Activated naive CD4-positive, alpha-beta T cell treated with anti-CD3 and anti-CD28 coated beads, Interleukin-2, amount 50 U/mL, for 16 hours (primary cell): Measurements from ENCODE around the gene FGF18.

ENCODE experiments used
- DNase-seq: peaks from one replicate; pipeline ENCODE4 v3.0.0-alpha.2; 2020

The FGF18 gene

DNA sequence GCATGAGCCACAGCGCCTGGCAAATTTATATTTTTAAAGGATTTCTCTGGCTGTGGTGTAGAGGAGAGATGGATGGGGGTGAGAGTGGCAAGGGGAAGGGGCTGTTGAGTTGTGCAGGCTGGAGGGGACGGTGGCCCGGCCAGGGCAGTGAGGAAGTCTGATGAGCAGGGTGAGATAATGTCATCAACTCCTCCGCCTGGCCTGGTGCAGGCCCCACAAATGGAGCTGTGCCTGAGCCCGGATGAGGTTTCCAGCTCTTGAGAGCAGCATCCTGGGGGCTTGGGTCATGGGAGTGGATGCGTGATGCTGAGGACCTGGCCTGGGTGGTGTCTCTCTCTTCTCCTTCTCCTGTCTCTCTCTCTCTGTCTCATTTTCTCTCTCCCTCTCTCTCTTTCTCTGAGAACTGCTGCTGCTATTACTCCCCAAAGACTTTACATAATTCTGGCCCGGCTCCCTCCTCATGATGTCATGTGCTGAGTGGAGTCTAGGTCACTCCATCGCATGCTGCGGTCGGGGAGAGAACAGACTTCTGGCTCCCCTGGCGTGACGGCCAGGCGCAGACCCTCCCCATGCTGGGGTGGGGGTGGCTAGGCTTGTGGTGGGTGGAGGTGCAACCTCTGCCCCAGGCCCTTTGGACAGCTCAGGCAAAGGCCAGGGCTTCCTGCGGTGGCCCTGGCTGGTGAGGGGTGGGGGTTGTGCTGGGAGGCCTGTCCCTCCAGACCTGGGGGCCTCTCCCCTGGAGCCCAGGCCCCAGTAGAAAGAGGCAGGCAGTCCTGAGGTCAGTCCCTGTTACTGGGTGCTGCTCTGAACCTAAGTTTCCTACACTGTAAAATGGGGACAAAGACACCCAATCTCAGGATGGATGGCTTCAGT is 26.4 kb downstream of the FGF18 start:
- DNase-seq = no peak

DNA sequence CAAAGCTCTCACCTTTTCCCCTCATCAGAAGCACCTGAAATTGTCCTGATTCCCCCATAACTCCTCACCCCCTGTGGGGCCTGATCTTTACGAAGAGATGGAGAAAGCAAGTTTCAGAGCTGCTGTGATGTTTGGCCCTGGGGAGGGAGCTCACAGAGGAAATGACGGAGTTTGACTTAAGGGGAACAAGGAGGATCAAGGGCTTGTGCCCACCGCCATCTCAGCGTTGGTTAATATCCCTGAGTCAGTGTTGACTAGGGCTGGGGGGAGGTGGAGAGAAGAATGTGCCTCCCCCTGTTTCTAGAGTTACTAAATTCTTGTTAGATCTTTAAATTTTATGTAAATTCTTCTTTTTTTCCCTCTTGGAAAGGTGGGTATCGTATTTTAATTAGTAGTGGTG is 27.8 kb downstream of the FGF18 start:
- DNase-seq = no peak

DNA sequence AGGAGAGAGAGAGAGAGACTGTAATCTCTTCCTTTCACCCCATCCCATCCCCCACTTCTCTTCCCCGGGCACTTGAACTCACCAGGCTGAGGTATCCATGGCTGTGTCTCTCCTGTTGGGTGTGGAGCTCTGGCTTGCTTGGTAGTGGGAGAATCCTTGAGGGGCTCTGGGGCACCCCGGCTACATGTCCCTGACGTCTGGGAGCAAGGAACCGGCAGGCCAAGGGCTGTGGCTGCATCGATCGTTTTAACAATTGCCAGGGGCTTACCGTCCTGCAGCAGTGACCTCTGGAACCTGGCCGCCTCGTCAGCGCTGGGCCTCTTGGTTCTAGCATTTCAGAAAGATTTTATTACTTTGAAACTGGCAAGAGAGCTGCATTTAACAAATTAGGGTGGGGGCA is 30.0 kb downstream of the FGF18 start:
- DNase-seq = no peak

DNA sequence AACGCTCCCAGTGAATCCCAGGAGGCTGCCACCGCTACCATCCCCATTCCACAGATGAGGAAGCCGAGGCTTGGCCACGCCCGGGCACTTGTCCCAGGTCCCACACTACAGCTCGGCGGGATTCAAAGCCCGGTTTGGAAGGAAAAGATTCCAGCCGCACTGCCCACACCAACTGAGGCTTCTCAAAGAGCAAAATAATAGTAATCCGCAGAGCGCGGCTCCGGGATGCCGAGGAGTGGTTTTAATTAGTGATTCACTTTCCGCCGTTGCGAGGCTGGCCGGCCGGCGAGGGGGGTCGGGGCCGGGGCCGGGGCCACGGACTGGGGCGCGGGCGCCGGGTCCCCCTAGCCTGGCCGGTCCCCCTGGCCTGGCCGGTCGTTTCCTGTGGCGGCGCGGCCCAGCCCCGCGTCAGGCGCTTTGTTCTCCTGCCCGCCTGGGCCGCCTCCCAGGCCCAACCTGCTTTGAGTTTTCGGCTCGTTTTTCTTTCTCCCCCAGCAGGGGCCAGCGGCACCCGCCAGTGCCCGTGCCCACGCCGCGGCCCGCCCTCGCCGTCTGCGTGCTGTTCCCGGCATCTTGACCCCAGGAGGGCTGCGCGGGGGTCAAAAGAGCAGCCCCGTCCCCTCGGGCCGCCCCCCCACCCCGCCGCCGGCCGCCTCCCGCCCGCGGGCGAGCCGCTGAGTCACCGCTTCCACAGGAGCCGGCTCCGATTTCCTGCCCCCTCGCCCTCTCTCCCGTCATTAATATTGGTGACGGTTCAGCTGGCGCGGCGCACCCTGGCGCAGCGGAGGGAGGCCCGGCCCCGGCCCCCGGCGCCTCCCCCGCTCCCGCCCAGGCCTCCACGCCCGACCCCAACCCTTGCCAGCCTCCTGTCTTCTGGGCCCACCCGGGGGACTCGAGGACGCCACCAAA is 31.2 kb downstream of the FGF18 start:
- DNase-seq = no peak

DNA sequence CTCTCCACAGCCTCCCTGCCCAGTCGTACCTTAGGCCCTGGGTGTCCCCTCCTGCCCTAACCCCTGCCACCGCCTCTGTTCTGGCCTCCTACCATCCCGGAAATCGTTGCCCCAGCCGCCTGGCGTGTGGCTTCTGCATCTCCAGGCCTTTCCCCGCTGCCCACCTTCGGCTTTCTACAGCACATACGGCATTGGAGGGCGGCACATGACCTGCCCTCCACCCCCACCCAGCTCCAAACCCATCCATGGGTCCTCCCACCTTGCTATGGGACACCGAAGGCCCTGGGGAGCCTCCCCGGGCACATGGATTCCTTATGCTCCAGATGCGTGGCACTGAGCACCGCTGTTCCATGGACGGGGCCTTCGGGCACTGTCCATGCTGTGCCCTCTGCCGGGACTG is 32.0 kb downstream of the FGF18 start:
- no peak for DNase-seq

DNA sequence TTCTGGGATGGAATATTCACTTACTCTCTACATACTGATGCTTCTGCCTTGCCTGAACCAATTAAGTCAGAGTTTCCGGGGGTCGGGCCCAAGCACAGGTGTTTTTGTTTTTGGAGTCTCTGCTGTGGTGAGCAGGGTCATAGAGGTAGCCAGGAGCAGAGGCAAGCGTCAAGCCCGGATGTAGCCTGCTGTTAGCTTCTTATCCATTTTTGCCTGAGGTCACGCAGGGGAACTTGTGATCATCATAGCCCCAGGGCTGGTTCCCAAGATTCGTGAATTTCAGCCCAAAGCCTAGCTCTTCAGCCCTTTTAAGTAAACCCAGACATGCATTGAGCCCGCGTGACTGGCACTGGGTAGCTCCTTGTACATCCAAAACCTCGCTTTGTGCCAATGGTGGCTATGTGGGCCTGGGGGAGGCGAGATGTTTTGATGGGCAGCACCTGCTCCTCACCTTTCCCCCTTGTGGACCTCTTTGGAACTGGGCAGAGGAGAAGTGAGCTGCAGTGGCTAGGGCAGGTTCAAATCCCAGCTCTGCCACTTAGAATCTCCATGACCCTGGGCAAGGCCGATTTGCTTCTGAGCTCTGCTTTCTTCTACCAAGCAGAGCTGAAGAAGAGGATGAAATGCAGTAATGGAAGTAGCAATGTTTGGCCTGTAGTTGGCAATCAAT is 33.7 kb downstream of the FGF18 start:
- DNase-seq = no peak

DNA sequence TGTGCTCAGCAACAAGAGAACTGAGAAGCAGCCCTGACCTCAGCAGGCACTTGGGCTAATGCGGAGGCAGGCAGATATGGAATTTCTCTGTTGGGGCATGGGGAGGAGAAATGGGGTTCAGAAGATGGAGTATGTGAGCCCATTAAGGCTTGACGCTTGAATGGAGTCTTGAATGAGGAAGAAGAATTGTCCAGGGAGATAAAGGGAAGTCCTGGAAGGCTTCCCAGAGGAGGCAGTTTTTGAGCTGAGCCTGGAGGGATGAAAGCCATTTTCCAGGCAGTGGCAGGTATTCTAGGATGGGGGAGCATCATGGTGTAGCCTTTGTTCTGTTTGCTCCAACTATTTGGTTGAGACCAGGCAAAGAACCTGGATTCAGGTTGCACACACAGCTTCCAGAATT is 34.5 kb downstream of the FGF18 start:
- no peak for DNase-seq

DNA sequence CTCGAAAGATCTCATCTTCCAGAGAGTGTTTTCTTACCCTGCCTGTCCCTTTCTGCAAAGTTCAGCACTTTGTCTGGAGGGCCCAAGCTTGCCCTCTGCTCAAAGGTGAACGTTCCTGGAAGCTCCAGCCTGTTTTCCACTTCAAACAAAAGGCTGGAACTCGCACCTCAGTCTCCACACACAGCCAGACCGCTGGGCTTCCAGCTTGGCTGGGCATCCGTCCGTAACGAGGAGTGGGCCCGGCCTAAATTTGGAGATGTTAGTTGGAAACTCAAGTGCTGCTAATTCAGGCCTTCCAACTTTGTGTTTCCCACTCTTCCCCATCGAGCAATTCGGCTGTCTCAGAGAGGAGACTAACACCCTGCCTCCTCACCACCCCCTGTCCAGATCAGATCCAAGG is 35.1 kb downstream of the FGF18 start:
- DNase-seq = no peak

DNA sequence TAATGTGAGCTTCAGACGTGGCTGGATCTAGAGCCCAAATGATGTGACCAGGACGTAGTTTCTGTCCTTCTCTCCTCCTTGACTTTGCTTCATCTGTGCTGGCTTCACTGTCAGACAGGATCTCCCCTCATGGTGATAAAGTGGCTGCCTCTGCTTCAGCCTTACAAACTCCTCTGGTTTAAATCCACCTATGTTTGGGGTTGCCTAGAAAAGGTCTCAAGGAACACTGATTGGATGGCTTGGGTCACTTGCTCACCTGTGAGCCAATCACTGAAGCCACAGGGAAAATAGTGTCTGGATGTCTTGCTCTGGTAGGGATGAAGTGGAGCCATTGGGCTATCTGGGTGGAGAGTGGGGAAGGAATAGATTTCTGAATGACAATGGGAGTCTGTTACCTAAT is 36.1 kb downstream of the FGF18 start:
- DNase-seq = no peak

DNA sequence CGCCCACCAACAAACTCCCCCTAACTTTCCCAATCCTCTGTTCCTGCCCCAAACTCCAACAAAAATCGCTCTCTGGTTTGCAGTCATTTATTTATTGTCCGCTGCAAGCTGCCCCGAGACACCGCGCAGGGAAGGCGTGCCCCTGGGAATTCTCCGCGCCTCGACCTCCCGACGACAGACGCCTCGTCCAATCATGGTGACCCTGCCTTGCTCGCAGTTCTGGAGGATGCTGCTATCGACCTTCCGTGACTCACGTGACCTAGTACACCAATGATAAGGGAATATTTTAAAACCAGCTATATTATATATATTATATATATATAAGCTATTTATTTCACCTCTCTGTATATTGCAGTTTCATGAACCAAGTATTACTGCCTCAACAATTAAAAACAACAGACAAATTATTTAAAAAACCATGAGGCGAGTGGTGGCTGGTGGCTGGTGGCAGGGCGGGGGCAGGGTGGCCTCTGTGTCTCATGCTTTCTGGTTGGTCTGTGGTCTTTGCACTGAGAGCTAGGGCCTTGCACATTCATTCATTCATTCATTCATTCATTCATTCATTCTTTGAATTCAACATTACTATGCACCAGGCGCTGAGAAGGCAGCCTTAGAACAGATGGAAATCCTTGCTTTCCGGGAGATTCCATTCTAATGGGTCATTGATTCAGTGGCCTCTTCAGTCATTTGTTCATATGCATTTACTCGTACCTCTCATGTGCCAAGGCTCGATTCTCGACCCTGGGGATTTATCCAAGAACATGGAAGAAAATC is 37.9 kb downstream of the FGF18 start:
- DNase-seq = no peak

DNA sequence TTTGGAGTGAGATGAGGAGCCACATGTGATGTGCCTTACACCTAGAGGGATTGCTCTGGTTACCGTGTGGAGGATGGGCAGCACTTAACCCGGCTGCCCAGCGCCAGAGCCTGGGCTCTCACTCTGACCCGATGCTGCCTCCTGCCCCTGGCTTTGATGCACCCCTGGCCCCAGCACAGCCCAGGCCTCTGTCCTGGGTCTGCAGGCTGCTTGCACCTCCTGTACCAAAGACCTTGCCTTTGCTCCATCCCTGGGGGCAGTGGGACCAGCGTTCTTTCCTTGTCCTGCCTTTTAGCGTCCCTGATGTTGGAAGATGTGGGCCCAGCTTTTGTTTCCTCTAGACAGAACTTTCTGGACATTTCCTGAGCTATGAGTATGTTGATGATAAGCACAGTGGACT is 40.4 kb downstream of the FGF18 start:
- no peak for DNase-seq

DNA sequence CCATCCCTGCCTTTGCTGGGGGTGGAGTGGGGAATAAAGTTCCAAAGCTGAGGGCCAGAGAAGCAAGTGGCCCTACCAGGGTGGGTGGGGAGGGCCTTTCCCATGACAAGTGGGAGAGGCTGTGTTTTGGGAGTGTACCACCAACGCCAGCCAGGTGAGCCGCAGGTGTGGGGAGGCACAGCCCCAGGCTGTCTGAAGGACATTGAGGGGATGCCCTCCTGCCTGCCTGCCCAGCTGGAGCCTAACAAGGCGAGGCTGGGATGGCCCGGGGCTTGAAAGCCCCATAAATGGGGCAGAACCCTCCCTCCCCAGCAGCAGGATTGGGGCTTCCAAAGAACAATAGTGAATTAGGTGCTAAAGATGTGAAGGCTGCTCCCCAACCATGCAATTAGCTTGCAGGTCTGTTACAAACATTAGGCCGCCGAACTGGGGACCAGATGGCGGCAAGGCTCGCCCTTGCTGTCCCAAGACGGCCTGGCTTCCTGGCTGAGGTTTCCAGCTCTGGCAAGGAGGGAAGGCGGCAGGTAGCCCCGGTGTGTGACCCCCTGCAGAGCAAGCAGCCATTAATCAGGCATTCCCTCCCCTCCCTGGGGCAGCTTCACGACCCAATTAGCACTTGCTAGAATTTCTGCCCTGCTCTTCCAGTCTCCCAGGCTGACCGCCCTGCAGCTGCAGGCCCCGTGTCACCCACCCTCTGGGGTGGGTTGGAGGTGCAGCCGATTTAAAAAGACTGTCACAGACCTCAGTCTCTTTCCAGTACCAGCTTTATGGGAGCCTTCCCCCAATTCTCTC is 42.9 kb downstream of the FGF18 start:
- DNase-seq = no peak

DNA sequence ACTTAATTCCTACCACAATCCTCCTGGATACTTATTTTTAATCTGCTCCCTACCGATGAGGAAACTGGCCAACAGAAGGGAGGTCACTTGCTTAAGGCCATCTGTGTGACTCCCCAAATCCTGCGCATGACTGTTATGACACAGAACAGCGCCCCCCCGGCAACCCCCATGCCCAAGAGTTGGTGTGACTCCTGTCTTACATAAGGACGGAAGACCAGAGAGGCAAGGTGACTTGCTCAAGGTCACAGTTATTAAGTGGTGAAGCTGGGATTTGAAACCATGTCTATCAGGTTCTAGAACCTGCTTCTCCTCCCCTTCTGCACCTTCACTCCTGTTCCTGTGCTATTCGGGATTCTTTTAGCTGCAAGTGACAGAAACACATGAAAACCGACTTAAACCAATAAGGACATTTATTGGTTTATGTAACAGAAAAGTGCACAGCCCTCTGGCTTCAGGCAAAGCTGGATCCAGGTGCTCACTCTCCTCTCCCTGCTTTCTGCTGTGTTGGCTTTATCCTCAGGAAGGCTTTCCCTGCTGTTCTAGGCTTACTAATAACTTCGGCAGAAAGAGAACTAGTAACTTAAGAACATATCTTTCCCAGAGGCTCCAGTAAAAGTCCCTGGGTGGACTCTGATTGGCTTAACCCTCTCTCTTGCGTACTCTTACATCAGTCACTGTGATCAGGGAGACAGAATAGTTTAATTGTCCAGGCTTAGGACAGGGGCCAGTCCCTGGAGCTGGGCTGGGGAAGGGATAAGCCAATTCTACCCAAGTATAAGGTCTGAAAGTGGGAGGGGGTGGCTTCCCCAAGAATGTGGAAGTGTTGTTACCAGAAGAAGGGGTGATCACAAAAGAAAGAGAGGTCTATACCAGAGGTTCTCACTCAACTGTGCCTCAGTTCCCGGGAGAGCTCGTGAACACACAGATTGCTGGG is 43.7 kb downstream of the FGF18 start:
- no peak for DNase-seq

DNA sequence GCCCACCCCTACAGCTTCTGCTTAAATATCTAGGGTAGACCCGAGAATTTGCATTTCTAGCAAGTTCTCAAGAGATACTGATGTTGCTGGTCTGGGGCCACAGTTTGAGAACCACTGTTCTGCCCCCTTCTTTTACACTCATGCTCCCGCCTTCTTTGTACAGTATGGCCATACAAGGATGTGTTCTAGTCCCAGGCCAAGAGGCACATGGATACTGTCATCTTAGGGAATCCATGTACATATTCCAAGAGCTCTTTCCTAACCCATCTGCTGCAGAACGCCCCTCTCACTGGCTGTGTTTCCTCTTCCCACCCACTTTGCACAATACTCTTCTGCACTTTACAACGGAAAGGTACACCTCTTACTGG is 44.4 kb downstream of the FGF18 start:
- no peak for DNase-seq

DNA sequence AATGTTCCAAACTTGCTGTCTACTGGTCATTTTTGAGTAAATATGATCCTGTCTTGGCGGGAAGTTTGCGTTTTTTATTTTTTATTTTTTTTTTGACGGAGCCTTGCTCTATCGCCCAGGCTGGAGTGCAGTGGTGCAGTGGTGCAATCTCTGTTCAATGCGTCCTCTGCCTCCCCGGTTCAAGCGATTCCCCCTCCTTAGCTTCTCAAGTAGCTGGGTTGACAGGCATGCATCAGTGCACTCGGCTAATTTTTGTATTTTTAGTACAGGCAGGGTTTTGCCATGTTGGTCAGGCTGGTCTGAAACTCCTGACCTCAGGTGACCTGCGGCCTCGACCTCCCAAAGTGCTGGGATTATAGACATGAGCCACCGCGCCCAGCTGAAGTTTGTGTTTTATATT is 45.4 kb downstream of the FGF18 start:
- no peak for DNase-seq

DNA sequence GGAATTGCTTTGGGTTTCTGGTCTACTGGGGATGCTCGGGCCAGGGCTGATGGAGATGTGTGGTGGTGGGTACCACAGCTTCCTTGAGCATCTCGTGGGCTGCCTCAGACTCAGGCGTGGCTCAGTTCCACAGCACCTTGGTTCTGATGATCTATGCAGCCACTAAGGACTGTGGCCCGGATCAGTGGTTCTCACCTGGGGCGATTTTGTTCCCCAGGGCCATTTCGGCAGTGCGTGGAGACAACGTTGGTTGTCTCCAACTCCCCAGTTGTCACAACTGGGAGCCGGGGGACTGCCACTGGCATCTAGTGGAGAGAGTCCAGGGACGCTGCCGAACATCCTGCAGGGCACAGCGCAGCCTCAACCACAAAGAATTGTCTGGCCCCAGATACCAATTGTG is 47.7 kb downstream of the FGF18 start:
- no peak for DNase-seq

DNA sequence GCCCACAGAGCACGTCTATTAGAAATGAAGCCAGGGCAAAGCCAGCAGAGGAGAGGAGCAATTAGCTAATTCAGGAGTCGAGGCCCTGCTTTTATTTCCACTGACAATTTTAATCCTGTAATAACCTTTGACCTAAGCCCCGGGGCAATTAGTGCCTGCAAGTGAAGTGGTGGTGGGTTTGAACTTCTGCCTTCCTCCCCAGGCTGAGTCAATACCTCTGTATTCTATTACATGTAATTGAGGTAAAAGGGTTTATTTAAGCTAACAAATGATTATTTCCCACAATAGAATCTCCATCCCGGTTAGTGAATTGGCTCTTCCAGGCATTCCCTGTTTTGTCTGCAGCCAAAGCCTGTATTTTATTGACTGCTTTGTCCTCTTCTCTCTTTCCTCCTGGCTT is 49.9 kb downstream of the FGF18 start:
- DNase-seq = no peak

DNA sequence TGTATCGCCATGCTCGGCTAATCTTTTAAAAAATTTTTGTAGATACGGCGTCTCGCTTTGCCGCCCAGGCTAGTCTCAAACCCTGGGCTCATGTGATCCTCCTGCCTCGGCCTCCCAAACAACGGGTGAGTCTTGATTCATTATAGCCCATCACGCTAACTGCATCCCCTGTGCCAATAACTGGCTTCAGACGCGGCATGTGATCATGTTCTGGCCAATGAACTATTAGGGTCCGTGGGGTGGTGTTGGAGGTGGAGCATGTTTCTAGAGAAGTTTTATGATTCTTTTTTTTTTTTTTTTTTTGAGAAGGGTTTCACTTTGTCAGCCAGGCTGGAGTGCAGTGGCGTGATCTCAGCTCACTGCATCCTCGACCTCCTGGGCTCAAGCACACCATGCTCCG is 51.0 kb downstream of the FGF18 start:
- no peak for DNase-seq

DNA sequence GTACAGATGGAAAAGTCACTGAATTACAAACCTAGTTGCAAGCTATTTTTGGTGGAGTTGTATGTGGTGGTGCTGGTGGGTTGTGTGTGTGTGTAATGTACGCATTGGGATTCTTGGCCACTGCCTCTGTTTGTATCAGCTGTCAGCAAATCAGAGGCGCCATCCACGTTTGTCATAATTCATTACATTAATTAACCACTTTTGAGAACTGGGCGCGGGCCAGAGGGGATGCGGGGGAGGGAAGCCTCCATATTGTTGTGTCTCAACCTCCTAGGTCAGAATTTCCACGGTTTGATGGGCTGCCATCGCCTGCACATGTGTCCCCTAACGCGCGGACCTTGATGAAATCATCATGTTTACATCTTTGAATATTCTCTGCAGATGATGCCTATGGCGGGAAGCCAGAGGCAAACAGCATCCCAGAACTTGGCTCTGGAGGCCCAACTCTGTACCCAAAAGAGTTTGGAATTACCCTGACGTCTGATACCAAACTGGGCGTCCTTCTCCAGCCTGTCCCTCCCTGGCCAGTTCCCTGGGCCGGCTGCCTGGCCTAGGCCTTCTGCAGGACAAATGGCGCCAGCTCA is 54.9 kb downstream of the FGF18 start:
- no peak for DNase-seq

DNA sequence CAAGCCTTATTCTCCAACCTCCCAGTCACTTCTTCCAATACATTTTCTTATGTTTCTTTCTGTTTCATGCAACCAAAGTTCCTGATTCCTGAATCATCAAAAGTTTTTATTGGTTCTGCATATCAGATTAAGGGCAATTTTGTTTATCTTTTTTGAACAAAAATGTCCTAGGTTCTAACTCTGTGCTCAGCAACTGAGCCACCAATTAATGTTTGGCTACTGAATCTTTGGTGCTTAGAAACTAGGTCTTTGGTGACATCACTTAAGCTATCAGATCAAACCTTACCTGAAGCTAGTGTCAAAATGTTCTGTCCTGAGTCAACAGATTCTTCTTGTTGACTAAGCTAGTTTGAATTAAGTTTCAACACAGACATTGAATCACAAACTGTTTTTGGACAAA is 56.1 kb downstream of the FGF18 start:
- DNase-seq = no peak
